SK-N-MC (cell line): Measurements from ENCODE around the gene STRIP2.

Experiments used
- EZH2 ChIP-seq: fragments of 200-600 bp; sonication (generic); IDR thresholded peaks from one replicate; pipeline ENCODE4 v1.6.1; 2017; ENCODE audit warnings: antibody characterized with exemption
- POLR2AphosphoS5 ChIP-seq: IDR thresholded peaks from 2 replicates; pipeline ENCODE4 v1.6.1; 2012; ENCODE audit warnings: mild to moderate bottlenecking, low read depth, low read length, borderline replicate concordance

DNA sequence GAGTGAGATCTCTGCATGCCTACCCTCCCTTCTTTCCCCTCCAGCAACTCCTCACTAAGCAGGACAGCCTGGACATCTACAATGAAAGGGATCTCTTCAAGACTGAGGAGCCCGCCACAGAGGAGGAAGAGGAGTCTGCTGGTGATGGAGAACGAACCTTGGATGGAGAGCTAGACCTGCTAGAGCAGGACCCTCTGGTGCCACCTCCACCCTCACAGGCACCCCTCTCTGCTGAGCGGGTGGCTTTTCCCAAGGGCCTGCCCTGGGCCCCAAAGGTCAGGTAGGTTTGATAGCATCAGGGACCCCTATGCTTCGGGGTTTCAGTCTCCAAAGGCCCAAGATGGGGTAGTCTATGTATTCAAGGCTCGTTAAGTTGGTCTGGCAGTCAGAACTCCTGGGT, 23.9 kb downstream of the STRIP2 start:
- no peak for TF ChIP-seq POLR2AphosphoS5
- TF ChIP-seq EZH2, result no peak
